Suppressor macrophage treated with lipopolysaccharide for 4 hours (primary cell): ENCODE measurements around the gene ALDH3A2.
"Not testable (repeated sequence)": the region's sequence is repeated elsewhere in the genome, so short reads cannot be mapped to it uniquely, and the experiment has no call there.

Source experiments
- DNase-seq: peaks from one replicate; pipeline ENCODE4 v3.0.0-alpha.2; 2020

Gene ALDH3A2

GRCh38 chr17:19683117-19683516 is 34.6 kb downstream of the ALDH3A2 start:
- no peak for DNase-seq

- DNase-seq = not testable (repeated sequence)
These were observed 36.5 kb downstream of the ALDH3A2 start for GRCh38 chr17:19684909-19685580.

DNA sequence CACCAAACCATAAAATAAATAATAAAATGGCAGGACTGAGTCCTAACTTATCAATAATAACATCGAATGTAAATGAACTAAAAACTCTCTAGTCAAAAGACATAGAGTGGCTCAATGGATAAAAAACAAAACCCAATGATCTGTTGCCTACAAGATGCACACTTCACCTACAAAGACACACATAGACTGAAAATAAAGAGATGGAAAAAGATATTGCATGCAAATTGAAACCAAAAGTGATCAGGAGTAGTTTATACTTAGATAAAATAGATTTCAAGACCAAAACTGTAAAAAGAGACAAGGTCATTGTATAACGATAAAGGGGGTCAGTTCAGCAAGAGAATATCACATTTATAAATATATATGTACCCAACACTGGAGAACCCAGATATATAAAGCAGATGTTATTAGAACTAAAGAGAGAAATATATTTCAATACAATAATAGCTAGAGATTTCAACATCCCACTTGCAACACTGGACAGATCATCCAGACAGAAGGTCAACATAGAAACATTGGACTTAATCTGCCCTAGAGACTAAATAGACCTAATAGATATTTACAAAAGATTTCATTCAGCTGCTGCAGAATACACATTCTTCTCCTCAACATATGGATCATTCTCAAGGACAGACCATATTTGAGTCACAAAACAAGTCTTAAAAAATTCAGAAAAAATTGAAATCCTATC is 38.0 kb downstream of the ALDH3A2 start:
- peak; percentile 40 for DNase-seq

DNA sequence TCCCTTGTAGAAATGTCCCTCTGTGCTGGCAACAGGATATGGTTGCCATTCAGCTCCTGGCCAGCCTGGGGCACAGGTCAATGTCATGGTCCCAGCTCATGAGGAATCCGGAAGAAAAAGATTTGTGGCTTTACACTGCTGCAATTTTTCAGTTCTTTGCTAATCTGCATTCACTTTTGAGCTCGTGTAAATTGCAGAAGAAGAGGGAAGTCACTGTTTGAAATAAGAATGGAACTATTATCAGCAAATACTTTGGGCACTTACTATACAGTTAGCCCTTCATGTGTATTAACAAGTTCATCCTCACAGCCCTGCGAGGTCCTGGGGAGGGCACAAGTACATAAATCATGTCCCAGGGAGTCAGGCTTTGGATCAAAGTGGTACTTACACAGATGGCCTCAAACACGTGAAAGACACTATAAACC is 53.7 kb downstream of the ALDH3A2 start:
- no peak for DNase-seq

DNA sequence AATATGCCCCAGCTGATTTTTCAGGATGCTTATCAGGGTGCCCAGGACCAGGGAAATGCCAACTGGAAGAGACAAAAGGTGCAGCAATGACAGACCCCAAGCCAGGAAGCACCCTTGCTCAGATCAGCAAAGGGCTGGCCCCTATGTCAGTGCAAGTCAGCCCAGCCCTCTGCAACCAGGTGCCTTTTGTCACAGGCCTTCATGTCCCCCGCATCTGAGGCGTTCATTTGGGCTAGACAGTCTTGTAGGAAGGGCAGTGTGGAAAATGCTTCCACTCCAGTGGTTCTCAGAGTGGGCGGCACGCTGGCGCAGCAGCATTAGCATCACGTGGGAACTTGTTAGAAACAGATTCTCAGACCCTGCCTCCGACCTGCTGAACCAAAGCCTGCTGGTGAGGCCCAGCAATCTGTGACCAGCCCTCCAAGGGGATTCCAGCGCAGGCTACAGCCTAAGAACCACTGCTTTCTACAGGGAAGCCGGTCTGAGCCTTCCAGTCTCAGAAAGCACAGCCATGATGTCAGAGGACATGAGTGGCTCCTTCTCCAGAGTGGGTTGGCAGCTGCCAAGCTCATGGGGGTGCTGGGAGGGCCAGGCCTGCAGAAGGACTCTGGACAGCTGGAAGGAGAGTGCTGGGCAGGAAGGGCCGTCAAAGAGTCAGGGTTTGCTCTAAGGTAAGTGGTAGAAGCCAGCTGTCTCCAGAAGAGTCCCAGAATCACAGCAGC is 54.7 kb downstream of the ALDH3A2 start:
- no peak for DNase-seq

DNA sequence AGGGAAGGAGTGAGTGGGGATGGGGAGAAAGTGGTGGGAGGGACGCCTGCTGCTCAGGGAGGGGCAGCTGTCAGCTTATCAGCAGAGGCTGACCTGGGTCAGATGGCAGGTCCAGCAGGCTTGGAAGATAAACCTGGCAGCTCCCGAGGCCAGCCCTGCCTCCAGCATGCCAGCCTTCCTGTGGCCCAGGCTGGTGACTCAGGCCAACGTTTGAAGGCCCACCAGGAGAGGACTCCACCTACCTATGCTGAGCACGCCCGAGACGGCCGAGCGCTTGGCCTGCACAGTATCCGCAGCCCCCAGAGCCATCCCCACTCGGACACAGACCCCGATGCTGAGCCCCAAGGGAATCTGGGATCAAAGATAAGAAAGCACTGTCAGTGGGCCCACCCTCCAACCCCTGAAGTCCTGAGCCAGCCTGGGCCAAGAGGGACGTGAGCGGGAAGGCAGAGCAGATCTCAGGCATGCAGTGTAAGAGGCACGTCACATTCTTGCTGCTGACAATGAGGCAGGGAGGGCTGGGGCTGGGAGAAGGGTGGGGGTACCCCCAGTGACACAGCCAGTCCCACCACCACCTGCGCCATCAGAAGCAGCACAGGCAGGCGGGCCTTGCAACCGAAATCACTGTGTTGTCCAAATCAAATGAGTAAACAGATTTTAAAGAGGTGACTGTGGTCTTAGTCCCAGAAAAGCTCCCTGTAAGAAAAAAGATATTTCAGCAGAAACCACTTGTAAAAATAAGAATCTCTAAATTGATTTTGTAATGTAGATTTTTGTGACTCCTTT is 55.5 kb downstream of the ALDH3A2 start:
- no peak for DNase-seq

GRCh38 chr17:19705201-19705600 is 56.6 kb downstream of the ALDH3A2 start:
- no peak for DNase-seq

DNA sequence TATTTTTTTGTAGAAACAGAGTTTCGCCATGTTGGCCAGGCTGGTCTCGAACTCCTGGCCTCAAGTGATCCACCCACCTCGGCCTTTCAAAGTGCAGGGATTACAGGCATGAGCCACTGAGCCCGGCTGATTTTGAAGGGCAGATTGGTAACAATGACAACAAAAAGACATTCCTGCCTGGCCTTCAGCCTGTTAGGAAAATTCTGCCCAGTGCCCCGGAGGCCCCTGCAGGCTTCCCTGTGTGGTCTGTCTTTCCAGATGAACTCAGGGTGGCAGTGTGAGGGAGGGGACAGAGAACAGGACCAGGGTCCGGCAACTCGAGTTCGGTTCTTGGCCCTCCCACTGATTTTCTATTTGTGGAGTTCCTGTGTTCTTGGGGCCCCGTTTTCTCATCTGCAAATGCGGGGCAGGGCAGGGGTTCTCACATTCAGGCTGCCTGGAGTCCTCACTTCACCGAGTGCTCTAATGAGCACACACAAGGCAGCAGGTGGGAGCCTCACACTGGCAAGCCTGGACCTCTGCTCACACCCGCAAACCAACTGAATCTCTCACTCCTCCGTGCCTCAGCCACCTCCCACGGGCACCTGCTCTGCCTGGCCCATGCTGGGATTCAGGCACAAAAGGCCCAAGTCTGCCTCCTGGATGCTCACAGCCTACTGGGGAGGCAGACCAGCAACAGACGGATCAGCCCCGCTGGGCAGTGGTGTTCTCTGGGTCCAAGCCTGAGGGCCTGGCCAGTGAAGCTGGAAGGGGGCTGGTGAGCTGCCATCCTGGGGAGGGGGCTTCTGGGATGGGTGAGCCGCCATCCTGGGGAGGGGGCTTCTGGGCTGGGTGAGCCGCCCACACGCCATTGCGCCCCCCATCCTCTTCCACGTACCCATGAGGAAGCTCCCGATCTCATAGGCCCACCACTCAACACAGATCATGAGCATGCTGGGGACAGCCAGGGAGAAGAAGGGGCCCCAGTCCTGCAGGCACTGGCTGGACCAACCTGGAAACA is 57.5 kb downstream of the ALDH3A2 start:
- DNase-seq = no peak

DNA sequence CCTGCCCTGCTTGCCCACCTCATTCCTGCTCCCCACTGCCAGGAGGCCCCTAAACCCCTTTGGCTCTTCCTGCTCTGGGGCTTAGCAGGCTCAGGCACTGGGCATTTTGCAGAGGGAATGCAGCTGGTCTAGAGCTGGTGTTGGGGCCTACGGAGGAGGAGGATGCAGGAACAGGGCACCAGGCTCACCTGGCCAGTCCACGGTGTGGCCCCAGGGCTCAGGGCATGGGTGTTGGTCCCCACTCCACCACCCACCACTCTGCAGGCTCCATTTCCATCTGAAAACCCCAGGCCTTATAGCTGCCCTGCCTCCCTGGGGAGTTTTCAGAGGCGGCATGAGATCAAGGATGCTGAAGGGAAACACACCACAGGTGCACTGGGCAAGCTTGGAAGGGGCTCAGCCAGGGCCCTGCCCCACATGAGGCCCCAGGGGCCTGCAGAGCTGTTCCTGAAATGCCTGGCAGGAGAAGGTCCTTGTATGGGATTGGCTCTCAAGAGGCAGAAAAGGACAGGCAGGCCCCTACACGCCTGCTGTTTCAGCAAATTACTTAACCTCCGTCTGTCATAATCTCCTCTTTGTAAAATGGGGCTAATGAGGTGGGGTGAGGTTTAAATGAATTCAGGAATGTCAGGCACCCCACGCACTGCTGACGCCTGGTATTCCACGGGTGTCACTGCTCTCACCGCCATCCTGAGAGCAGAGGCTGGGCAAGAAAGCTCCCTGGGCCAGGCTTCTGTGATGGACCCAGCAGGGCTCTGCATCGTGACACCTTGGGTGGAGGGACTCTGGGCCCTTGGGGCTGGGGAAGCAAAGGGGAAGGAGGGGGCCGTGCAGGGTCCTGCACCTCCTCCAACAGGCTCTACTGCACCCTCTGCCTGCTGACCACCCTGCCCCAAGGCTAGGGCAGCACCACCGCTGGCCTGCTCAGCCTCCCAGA is 58.5 kb downstream of the ALDH3A2 start:
- no peak for DNase-seq

DNA sequence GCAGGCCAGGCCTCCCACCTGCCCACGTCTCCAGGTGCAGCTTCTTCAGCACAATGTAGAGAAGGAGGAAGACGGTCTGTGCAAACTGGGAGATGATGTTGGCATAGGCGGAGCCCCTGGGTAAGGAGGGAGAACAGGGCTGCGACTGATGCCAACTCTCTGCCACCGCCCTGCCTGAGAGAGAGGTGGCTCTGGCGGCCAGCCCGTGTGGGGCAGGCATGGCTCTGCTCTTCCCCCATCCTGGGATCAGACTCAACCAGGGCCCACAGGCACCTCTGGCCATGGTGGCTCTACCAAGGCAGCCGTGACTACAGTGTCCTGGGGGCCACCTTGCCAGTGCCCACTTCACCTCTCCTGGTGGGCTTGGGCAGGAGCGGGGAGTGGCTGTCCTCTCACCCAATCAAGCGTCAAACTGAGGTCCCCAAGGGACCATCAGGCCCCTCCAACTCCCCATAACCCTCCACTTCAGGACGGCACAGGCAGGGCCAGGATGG is 59.2 kb downstream of the ALDH3A2 start:
- no peak for DNase-seq

DNA sequence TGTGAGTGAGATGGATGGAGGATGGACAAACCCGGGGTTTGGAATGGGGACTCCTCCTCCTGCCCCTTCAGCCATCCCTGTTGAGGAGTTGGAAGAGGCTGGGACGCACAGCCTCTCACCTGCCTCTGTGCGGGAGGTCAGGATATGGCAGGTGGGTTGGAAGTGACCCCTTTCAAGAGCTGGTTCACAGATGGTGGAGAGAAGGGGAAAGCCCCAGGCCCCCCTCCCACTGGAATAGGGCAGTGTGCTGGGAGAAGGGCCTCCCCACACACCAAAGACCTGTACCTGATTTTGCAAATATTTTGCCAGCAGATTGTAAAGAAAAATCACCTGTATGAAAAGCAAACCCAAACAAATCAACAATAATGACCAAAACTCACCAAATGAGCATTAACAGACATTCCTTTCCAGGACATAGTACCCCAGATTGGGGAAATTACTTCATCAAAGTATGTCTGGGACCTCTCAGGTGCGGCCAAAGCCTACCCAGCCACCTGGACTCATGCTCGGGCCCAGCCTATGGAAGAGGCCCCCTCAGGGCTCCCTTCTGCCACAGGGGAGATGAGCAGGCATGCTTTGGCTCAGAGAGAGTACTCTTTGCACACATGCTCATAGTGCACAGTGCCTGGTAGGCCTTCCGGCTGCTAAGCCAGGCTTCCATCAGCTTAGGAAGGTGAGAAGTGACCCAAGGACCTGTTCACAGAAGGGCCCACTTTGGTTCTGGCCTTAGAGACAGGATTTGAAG is 60.1 kb downstream of the ALDH3A2 start:
- no peak for DNase-seq

DNA sequence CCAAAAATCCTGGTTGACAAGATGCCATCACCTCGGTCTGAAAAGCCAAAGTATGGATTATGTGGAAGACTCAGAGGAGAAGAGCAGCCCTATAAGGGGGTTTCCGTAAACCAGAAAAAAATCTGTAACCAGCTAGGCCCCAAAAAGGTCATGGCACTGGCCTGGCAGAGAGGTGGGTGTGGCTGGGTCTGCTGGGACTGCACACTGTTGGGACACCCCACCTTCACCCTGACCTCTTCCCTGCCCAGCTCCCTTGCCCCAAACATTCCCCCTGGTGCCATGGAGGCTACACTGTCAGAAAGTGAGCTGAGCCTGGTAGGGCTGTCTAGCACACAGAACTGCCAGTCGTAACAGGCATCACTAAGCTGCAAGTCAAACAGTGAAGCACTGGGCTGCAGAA is 61.3 kb downstream of the ALDH3A2 start:
- no peak for DNase-seq

DNA sequence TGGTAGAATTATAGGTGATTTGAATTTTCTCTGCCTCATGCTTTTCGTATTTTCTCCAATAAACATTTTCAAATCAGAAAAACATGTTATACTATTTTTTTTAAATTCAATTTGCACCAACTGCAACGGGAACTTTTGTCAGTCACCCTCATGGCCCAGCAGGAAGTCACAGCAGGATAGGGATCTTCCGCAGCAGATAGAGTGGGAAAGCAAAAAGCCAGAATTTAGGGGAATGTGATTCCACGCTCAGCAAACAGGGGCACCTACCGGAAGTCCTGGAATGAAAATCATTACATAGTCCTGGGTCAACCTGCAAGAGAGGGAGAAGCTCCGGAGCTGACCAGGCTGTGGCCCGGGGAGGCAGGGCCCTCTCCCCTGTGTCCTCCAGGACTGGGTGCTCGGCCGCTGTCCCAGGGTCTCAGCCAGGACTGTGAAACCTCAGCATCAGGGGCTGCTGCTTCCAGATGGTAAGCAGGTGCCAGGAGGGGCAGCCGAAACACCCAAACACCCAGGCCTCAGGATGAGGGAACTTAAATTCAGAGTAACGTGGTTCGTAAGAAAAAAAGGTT is 64.0 kb downstream of the ALDH3A2 start:
- no peak for DNase-seq

- DNase-seq = no peak
These were observed 64.9 kb downstream of the ALDH3A2 start for GRCh38 chr17:19713462-19713861.

GRCh38 chr17:19713901-19714361 is 65.4 kb downstream of the ALDH3A2 start:
- DNase-seq = no peak

GRCh38 chr17:19714542-19715411 is 66.2 kb downstream of the ALDH3A2 start:
- DNase-seq = no peak

DNA sequence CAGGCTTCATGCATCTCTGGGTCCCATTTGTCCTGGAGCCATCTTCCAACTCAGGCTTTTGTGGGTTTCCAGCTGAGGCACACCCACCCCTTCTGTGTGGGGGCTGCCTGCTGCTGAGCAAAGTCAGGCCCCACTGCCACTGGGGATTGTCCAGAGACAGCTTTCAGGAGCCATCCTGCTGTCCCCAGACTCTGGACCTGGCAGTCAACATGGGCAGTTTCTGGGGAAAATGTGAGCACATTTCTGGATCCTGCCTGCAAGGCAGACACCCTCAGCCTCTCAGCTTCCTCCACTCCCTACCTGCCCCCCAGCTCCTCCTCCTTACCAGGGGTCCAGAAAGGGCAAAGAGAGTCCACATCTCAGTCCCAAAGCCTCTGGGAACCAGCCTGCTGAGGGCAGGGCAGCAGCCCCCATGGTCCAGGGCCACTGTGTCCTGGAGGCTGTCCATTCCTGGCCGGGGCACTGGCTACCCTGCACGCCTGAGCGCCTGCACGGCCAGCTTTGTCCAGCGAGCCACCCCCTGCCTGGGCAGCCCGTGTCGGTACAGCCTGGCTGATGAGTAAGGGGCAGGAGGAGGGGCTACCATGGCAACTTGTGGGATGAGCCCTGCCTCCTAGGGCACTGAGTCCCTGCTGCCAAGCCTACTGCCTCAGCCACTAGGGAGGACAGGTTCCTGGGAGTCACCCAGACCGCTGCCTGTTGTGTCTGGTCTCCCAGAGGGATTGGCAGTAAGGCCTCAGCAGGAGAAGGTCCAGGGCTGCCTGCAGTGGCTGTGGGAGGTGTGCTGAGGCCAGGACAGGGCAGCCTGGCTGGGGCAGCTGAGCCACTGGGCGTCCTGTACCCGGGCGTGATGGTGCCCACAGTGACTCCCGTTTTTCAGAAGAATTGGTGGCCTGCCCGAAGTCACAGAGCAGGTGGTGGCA is 67.8 kb downstream of the ALDH3A2 start, which contains the start of gene SLC47A2:
Gene SLC47A2, minus strand, starts transcription at position 477 of the 923 bp plus-strand sequence. Its CDS starts 29 bp downstream, at position 448.
- DNase-seq = no peak
